ENCODE results near the gene PUM2.
"Not testable (repeated sequence)": the region's sequence is repeated elsewhere in the genome, so short reads cannot be mapped to it uniquely, and the experiment has no call there.

Gene PUM2

GRCh38 chr2:20282916-20283592 lies 67.6 kb downstream of the PUM2 start:
- DNase-seq = no peak

GRCh38 chr2:20281876-20282275 lies 68.8 kb downstream of the PUM2 start:
- no peak for DNase-seq

- DNase-seq = no peak
Observed at GRCh38 chr2:20273042-20273441, 77.6 kb downstream of the PUM2 start.

- DNase-seq = not testable (repeated sequence)
Observed at GRCh38 chr2:20268317-20268716, 82.3 kb downstream of the PUM2 start.

- DNase-seq = no peak
Observed at GRCh38 chr2:20267529-20267928, 83.1 kb downstream of the PUM2 start.

- DNase-seq = no peak
Observed at GRCh38 chr2:20264629-20265028, 86.0 kb downstream of the PUM2 start.

GRCh38 chr2:20257411-20257810 lies 93.2 kb downstream of the PUM2 start:
- no peak for DNase-seq

- no peak for DNase-seq
Observed at GRCh38 chr2:20254731-20255130, 95.9 kb downstream of the PUM2 start.

- DNase-seq = no peak
Observed at GRCh38 chr2:20250436-20250835, 100.2 kb downstream of the PUM2 start.

- no peak for DNase-seq
Observed at GRCh38 chr2:20249170-20249569, 101.5 kb downstream of the PUM2 start.

GRCh38 chr2:20247084-20247483 lies 103.6 kb downstream of the PUM2 start:
- DNase-seq = no peak

GRCh38 chr2:20243637-20244036 lies 107.0 kb downstream of the PUM2 start:
- DNase-seq = not testable (repeated sequence)

- DNase-seq = no peak
Observed at GRCh38 chr2:20242727-20243377, 107.8 kb downstream of the PUM2 start.

GRCh38 chr2:20241973-20242726 lies 108.5 kb downstream of the PUM2 start:
- peak in 1 of 4 experiments; percentile 12 for DNase-seq

- DNase-seq = not testable (repeated sequence)
Observed at GRCh38 chr2:20240291-20240690, 110.4 kb downstream of the PUM2 start.

- DNase-seq = no peak
Observed at GRCh38 chr2:20236496-20236895, 114.1 kb downstream of the PUM2 start.

- DNase-seq = no peak
Observed at GRCh38 chr2:20235655-20236305, 114.9 kb downstream of the PUM2 start.

- not testable (repeated sequence) for DNase-seq
Observed at GRCh38 chr2:20234597-20234996, 116.0 kb downstream of the PUM2 start.

GRCh38 chr2:20232837-20233207 lies 117.8 kb downstream of the PUM2 start:
- no peak for DNase-seq

GRCh38 chr2:20231598-20232026 lies 119.0 kb downstream of the PUM2 start:
- DNase-seq = no peak

GRCh38 chr2:20231159-20231558 lies 119.5 kb downstream of the PUM2 start:
- no peak for DNase-seq

GRCh38 chr2:20230114-20230425 lies 120.6 kb downstream of the PUM2 start:
- DNase-seq = no peak

GRCh38 chr2:20229322-20230113 lies 121.1 kb downstream of the PUM2 start:
- no peak for DNase-seq

All from activated naive CD4-positive, alpha-beta T cell (primary cell).